ENCODE data around the gene NCF4.

- TF ChIP-seq CTCF (IDR thresholded peaks at IDR 0.05) (no peak), MYC (IDR thresholded peaks at IDR 0.05; ENCODE audit: borderline replicate concordance, low read length) (no peak), ESRRA (IDR thresholded peaks at IDR 0.05; ENCODE audit: borderline replicate concordance, low read length) (no peak), MAX (IDR thresholded peaks at IDR 0.05) (no peak), CEBPB (IDR thresholded peaks at IDR 0.05) (no peak), REST (IDR thresholded peaks at IDR 0.05) (no peak), SREBF2 (IDR thresholded peaks at IDR 0.05) (no peak), POLR2A (IDR thresholded peaks at IDR 0.05; ENCODE audit: low read length) (no peak)
Measured at GRCh38 chr22:36814801-36815200, 46.0 kb upstream of the NCF4 start.
